C4-2B (cell line): ENCODE measurements around the gene SLC25A51.

Experiments
- H3K27ac ChIP-seq: fragments of 450-650 bp; 2 replicates; pipeline ENCODE4 v1.5.1; 2017
- CTCF ChIP-seq: fragments of 450-650 bp; conservative IDR thresholded peaks from 2 replicates; pipeline ENCODE4 v1.5.1; 2017; ENCODE audit warnings: mild to moderate bottlenecking
- ZFX ChIP-seq: fragments of 450-650 bp; IDR thresholded peaks from 2 replicates; pipeline ENCODE4 v1.6.1; 2017

Gene SLC25A51

GRCh38 chr9:37927601-37928551 lies 23.9 kb upstream of the SLC25A51 start:
- TF ChIP-seq CTCF = no peak
- no peak for TF ChIP-seq ZFX
- no peak overlapping the region for H3K27ac ChIP-seq

- TF ChIP-seq CTCF (no peak), ZFX (no peak)
- no peak overlapping the region for H3K27ac ChIP-seq
These were observed 23.2 kb upstream of the SLC25A51 start for GRCh38 chr9:37927132-37927531.

- H3K27ac ChIP-seq = no peak overlapping the region
- TF ChIP-seq ZFX (no peak), CTCF (no peak)
These were observed 22.8 kb upstream of the SLC25A51 start for GRCh38 chr9:37926737-37927118.

DNA sequence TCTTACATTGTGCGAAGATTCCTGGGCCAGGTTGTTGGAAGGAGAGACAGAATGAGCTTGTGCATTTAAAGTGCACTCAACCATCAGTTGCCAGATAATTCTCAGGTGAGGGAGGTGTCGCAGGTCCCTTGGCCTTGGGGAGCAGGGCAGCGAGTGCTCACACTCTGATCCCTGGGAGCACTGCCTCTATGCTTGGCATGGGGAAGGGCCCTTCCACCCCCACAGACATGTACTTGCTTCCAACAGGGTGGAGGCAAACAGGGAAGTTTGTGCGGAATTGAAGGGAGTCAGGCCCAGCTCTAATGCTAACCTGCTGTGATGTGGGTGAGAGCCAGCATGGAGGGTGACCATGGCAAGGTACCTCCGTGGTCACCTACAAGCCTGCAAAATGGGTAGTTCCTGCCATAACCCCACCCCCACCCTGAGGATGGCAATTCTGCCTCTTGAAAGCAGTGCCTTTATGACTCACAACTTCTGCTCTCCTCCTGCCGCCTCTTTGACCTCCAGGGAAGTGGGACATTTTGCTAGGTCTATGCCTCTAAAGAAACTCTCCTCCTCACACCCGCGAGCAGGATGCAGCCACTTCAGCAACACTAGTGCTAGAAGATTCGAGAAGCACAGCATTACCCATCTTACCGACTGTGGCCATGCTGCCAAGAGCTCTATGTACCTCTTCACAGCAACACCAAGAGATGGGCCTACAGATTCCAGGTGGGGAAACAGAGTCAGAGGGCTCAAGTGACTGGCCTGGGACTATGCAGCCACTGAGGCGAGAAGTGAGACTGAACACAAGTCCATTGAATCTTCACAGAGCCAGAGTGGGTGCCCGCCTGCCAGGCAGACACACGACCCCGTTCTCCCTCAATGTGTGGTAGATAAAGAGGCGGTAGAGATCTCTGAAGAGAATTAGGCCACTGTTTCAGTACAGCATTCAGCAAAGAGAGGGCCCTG lies 22.1 kb upstream of the SLC25A51 start:
- H3K27ac ChIP-seq = no peak overlapping the region
- TF ChIP-seq ZFX = no peak
- TF ChIP-seq CTCF = no peak

DNA sequence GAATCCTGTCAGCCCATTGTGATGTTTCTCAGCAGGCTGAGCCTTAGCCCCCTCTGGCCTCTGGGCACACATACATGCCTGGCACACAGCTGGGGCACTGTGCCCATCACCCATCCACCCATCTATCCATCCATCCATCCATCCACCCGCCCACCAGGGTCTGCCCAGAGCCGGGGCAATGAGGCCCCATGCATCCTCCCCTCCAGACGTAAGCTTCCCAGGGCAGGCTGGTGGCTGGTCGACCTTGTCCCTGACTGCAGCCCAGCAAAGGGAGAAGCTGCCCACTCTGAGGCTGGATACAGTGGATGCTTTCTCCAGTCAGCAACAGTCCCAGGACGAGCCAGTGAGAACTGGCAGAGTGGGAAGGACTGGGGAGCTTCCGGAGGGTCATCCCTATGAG lies 21.1 kb upstream of the SLC25A51 start:
- H3K27ac ChIP-seq = no peak overlapping the region
- TF ChIP-seq ZFX (no peak), CTCF (no peak)

DNA sequence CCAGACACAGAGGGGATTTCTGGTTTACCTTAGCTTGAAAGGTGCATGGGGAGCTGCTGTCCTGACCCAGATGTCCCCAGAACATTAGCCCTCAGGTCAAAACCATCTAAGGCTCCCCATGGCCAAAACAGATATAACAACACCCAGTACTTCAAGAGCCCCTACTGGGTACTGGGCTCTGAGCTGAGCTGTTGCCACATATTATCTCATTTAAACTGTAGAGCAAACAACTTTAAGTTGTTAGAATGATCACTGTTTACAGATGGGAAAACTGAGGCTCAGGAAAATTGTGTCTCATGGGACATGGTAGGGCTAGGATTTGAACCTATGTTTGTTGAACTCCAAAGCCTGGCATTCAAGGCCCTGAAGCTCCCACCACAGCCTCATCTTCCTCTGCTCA lies 20.6 kb upstream of the SLC25A51 start:
- no peak overlapping the region for H3K27ac ChIP-seq
- TF ChIP-seq CTCF = no peak
- no peak for TF ChIP-seq ZFX
